Mesenchymal stem cell (in vitro differentiated cells and primary cell): ENCODE results near the gene RIN3.

Experiments used
- DNase-seq: peaks from one replicate; pipeline ENCODE4 v3.0.0-alpha.2; 2013
- H2AFZ ChIP-seq: one replicate; pipeline ENCODE4 v1.6.1; 2013; ENCODE audit warnings: low read depth, mild to moderate bottlenecking, control low read depth, inconsistent platforms, low read length, moderate library complexity
- H2AK5ac ChIP-seq: 2 replicates; pipeline ENCODE4 v1.6.1; 2013; ENCODE audit warnings: low read length, moderate library complexity, mild to moderate bottlenecking, inconsistent platforms; ENCODE audit not compliant: severe bottlenecking
- H2BK120ac ChIP-seq: one replicate; pipeline ENCODE4 v1.6.1; 2013; ENCODE audit warnings: low read depth, mild to moderate bottlenecking, inconsistent platforms, low read length, moderate library complexity
- H2BK12ac ChIP-seq, 2 experiments: one replicate each; pipeline ENCODE4 v1.6.1; 2013; ENCODE audit warnings: inconsistent platforms in 2 of 2, low read length in 2 of 2, mild to moderate bottlenecking in 2 of 2, moderate library complexity in 2 of 2, control low read depth in 1 of 2
- H2BK15ac ChIP-seq: one replicate; pipeline ENCODE4 v1.6.1; 2013; ENCODE audit warnings: mild to moderate bottlenecking, low read depth, inconsistent platforms; ENCODE audit not compliant: poor library complexity, severe bottlenecking
- H2BK5ac ChIP-seq: 2 replicates; pipeline ENCODE4 v1.6.1; 2013; ENCODE audit warnings: low read depth, mild to moderate bottlenecking, low read length, control low read depth, inconsistent platforms; ENCODE audit not compliant: poor library complexity, severe bottlenecking
- H3K14ac ChIP-seq, 2 experiments: one replicate each; pipeline ENCODE4 v1.6.1; 2013; ENCODE audit warnings: inconsistent platforms in 2 of 2, low read length in 2 of 2, control low read depth in 1 of 2, mild to moderate bottlenecking in 1 of 2, moderate library complexity in 1 of 2
- H3K18ac ChIP-seq, 2 experiments: one replicate each; pipeline ENCODE4 v1.6.1; 2013; ENCODE audit warnings: inconsistent platforms in 2 of 2, low read length in 2 of 2, control low read depth in 1 of 2, low read depth in 1 of 2, mild to moderate bottlenecking in 1 of 2
- H3K23ac ChIP-seq, 2 experiments: one replicate each; pipeline ENCODE4 v1.6.1; 2013; ENCODE audit warnings: inconsistent platforms in 2 of 2, low read length in 2 of 2, mild to moderate bottlenecking in 2 of 2, moderate library complexity in 2 of 2, control low read depth in 1 of 2
- H3K27ac ChIP-seq: 2 replicates; pipeline ENCODE4 v1.5.1; 2013; ENCODE audit warnings: mild to moderate bottlenecking, moderate library complexity, low read length, control low read depth, inconsistent platforms; ENCODE audit not compliant: poor library complexity, severe bottlenecking
- H3K27me3 ChIP-seq, 2 experiments: 2 replicates each; pipeline versions ENCODE4 v1.6.1 to v1.7.0; 2013; ENCODE audit warnings: low read length in 2 of 2, mild to moderate bottlenecking in 2 of 2, moderate library complexity in 2 of 2, control low read depth in 1 of 2, inconsistent platforms in 1 of 2; ENCODE audit not compliant: control insufficient read depth in 1 of 2, insufficient read depth in 1 of 2
- H3K36me3 ChIP-seq, 2 experiments: 2 replicates each; pipeline versions ENCODE4 v1.6.1 to v1.7.0; 2013; ENCODE audit warnings: low read length in 2 of 2, control low read depth in 1 of 2, inconsistent platforms in 1 of 2, low read depth in 1 of 2, mild to moderate bottlenecking in 1 of 2; ENCODE audit not compliant: insufficient read depth in 2 of 2, control insufficient read depth in 1 of 2
- H3K4ac ChIP-seq, 2 experiments: one replicate each; pipeline ENCODE4 v1.6.1; 2013; ENCODE audit warnings: inconsistent platforms in 2 of 2, low read length in 2 of 2, mild to moderate bottlenecking in 2 of 2, moderate library complexity in 2 of 2, control low read depth in 1 of 2, low read depth in 1 of 2
- H3K4me1 ChIP-seq: 2 replicates; pipeline ENCODE4 v1.6.1; 2013; ENCODE audit warnings: low read depth, low read length, control low read depth; ENCODE audit not compliant: control insufficient read depth, insufficient read depth
- H3K4me2 ChIP-seq: 2 replicates; pipeline ENCODE4 v1.6.1; 2013; ENCODE audit warnings: low read length, mild to moderate bottlenecking, inconsistent platforms; ENCODE audit not compliant: poor library complexity, severe bottlenecking
- H3K4me3 ChIP-seq, 2 experiments: 2 replicates each; pipeline versions ENCODE4 v1.5.1 to v1.7.0; 2013; ENCODE audit warnings: low read length in 2 of 2, mild to moderate bottlenecking in 2 of 2, control low read depth in 1 of 2, low read depth in 1 of 2; ENCODE audit not compliant: insufficient read depth in 1 of 2
- H3K79me1 ChIP-seq: replicated peaks from 2 replicates; pipeline ENCODE4 v1.6.1; 2013; ENCODE audit warnings: mild to moderate bottlenecking, control low read depth, low read length, inconsistent platforms; ENCODE audit not compliant: poor library complexity, severe bottlenecking
- H3K9ac ChIP-seq: 2 replicates; pipeline ENCODE4 v1.7.0; 2013; ENCODE audit warnings: mild to moderate bottlenecking, low read length, moderate library complexity
- H3K9me3 ChIP-seq: 2 replicates; pipeline ENCODE4 v1.7.0; 2013; ENCODE audit warnings: mild to moderate bottlenecking, low read length; ENCODE audit not compliant: control insufficient read depth
- H4K8ac ChIP-seq: one replicate; pipeline ENCODE4 v1.6.1; 2013; ENCODE audit warnings: inconsistent platforms, mild to moderate bottlenecking, low read length, moderate library complexity
- H4K91ac ChIP-seq: one replicate; pipeline ENCODE4 v1.6.1; 2013; ENCODE audit warnings: mild to moderate bottlenecking, low read length, inconsistent platforms
- WGBS: methylation state at CpG from one replicate; pipeline ENCODE4 v1.1.7; 2013; ENCODE audit warnings: mixed read lengths; 5-methylcytosine and 5-hydroxymethylcytosine counted together

Gene RIN3

GRCh38 chr14:92731622-92732115, 218.1 kb downstream of the RIN3 start:
- H3K27ac ChIP-seq = no peak overlapping the region
- H3K4me2 ChIP-seq = no peak overlapping the region
- H4K91ac ChIP-seq = no peak overlapping the region
- no peaks in the 10 kb centered on the region for H3K27me3 ChIP-seq
- H2BK15ac ChIP-seq = no peak overlapping the region
- no peak overlapping the region for H4K8ac ChIP-seq
- no peak overlapping the region for H3K14ac ChIP-seq
- 83% methylated on average over 2 of the region's 3 CpGs for WGBS
- H2BK5ac ChIP-seq = no peak overlapping the region
- no peak overlapping the region for H2AK5ac ChIP-seq
- DNase-seq = no peak
- no peak overlapping the region for H3K4me3 ChIP-seq
- H3K4ac ChIP-seq = no peak overlapping the region
- no peak overlapping the region for H3K23ac ChIP-seq
- H2BK12ac ChIP-seq = no peak overlapping the region
- H2AFZ ChIP-seq = no peak overlapping the region
- H3K9ac ChIP-seq = no peak overlapping the region
- peaks cover 6 to 18% of the 10 kb centered on the region in 2 experiments for H3K36me3 ChIP-seq
- H3K9me3 ChIP-seq = peaks cover 12% of the 10 kb centered on the region
- H2BK120ac ChIP-seq = no peak overlapping the region
- H3K4me1 ChIP-seq = peaks cover 12% of the 10 kb centered on the region
- no peak overlapping the region for H3K18ac ChIP-seq
- H3K79me1 ChIP-seq = peaks cover 16% of the 10 kb centered on the region

- H3K27me3 ChIP-seq = no peaks in the 10 kb centered on the region
- H3K4ac ChIP-seq = no peak overlapping the region
- H3K79me1 ChIP-seq = peaks cover 19% of the 10 kb centered on the region
- peaks cover 16% of the 10 kb centered on the region for H3K4me1 ChIP-seq
- H3K9me3 ChIP-seq = peaks cover 12% of the 10 kb centered on the region
- no peak overlapping the region for H2AFZ ChIP-seq
- H3K4me3 ChIP-seq = no peak overlapping the region
- H4K8ac ChIP-seq = no peak overlapping the region
- no peak overlapping the region for H4K91ac ChIP-seq
- no peak overlapping the region for H3K14ac ChIP-seq
- H2BK15ac ChIP-seq = no peak overlapping the region
- H3K23ac ChIP-seq = no peak overlapping the region
- DNase-seq = no peak
- H2AK5ac ChIP-seq = no peak overlapping the region
- H3K18ac ChIP-seq = no peak overlapping the region
- 85% methylated on average over 3 of the region's 4 CpGs for WGBS
- H3K4me2 ChIP-seq = no peak overlapping the region
- H2BK120ac ChIP-seq = no peak overlapping the region
- no peak overlapping the region for H2BK12ac ChIP-seq
- no peak overlapping the region for H3K9ac ChIP-seq
- H2BK5ac ChIP-seq = no peak overlapping the region
- H3K27ac ChIP-seq = no peak overlapping the region
- peaks cover 6 to 18% of the 10 kb centered on the region in 2 experiments for H3K36me3 ChIP-seq
Measured at GRCh38 chr14:92733007-92733406, 219.4 kb downstream of the RIN3 start.

- WGBS = 96% methylated on average over 6 of the region's 7 CpGs
- H3K9me3 ChIP-seq = peaks cover 12% of the 10 kb centered on the region
- no peak overlapping the region for H3K4me2 ChIP-seq
Measured at GRCh38 chr14:92734618-92735017, 221.0 kb downstream of the RIN3 start.

GRCh38 chr14:92735344-92735743, 221.8 kb downstream of the RIN3 start:
- Histone ChIP-seq H3K23ac (no peak overlapping the region), H2AFZ (no peak overlapping the region), H3K9me3 (peaks cover 12% of the 10 kb centered on the region), H3K4me1 (peaks cover 6% of the 10 kb centered on the region), H4K8ac (no peak overlapping the region), H3K27me3 (no peaks in the 10 kb centered on the region), H2BK12ac (no peak overlapping the region), H3K4me3 (no peak overlapping the region), H2AK5ac (no peak overlapping the region), H3K79me1 (peaks cover 23% of the 10 kb centered on the region), H3K14ac (no peak overlapping the region), H3K4me2 (no peak overlapping the region), H3K4ac (no peak overlapping the region), H3K36me3 (peaks cover 8 to 21% of the 10 kb centered on the region in 2 experiments), H4K91ac (no peak overlapping the region), H2BK15ac (no peak overlapping the region), H2BK5ac (no peak overlapping the region), H2BK120ac (no peak overlapping the region), H3K27ac (no peak overlapping the region), H3K9ac (no peak overlapping the region), H3K18ac (no peak overlapping the region)
- DNase-seq = no peak
- 96% methylated on average over 6 of the region's 6 CpGs for WGBS

More at GRCh38 chr14:92734618-92735017, 221.0 kb downstream of the RIN3 start:
- Histone ChIP-seq H3K79me1 (peaks cover 19% of the 10 kb centered on the region), H3K4me3 (no peak overlapping the region), H2BK15ac (no peak overlapping the region), H3K27ac (no peak overlapping the region), H2BK12ac (no peak overlapping the region), H2AFZ (no peak overlapping the region), H2AK5ac (no peak overlapping the region), H3K4me1 (peaks cover 8% of the 10 kb centered on the region), H3K23ac (no peak overlapping the region), H4K8ac (no peak overlapping the region), H3K4ac (no peak overlapping the region), H3K9ac (no peak overlapping the region), H2BK120ac (no peak overlapping the region), H3K27me3 (no peaks in the 10 kb centered on the region), H3K14ac (no peak overlapping the region), H2BK5ac (no peak overlapping the region), H4K91ac (no peak overlapping the region), H3K36me3 (peaks cover 6 to 18% of the 10 kb centered on the region in 2 experiments), H3K18ac (no peak overlapping the region)
- DNase-seq = no peak
